Progenitor cell of endocrine pancreas (in vitro differentiated cells): Measurements from ENCODE around the gene GPR15LG. TPM values are rescaled to one million over a fixed set of nuclear protein-coding genes. Genes with fewer than 3 reads are reported as not detected.
"Not testable (repeated sequence)": the region's sequence is repeated elsewhere in the genome, so short reads cannot be mapped to it uniquely, and the experiment has no call there.

ENCODE experiments used
- DNase-seq: peaks from one replicate; pipeline ENCODE4 v3.0.0; 2021; ENCODE audit warnings: low spot score; ENCODE audit not compliant: unreplicated experiment
- H3K27ac Mint-ChIP-seq: 2 replicates; pipeline ENCODE4 v1.8.0; 2021; ENCODE audit warnings: mild to moderate bottlenecking, moderate library complexity, mixed read lengths
- H3K27me3 Mint-ChIP-seq: 2 replicates; pipeline ENCODE4 v1.8.0; 2021; ENCODE audit warnings: mixed read lengths
- H3K36me3 Mint-ChIP-seq: 2 replicates; pipeline ENCODE4 v1.8.0; 2022; ENCODE audit warnings: mixed read lengths; ENCODE audit not compliant: insufficient read depth
- H3K4me1 Mint-ChIP-seq: 2 replicates; pipeline ENCODE4 v1.8.0; 2021; ENCODE audit warnings: low read depth, mixed read lengths
- H3K4me3 Mint-ChIP-seq: 2 replicates; pipeline ENCODE4 v1.8.0; 2021; ENCODE audit warnings: low read depth, mild to moderate bottlenecking, moderate library complexity, mixed read lengths
- H3K9me3 Mint-ChIP-seq: 2 replicates; pipeline ENCODE4 v1.8.0; 2021; ENCODE audit warnings: low read depth, mixed read lengths
- total RNA-seq: library from RNA; stranded (reverse); gene quantifications from 2 replicates; pipeline ENCODE4 v1.2.1, GENCODE V29; 2021
- TF ChIP-seq, protein P1 (sequence below): fragments of 200-600 bp; sonication (generic); IDR thresholded peaks from one replicate; pipeline ENCODE4 v1.5.0; 2021; ENCODE audit warnings: antibody characterized with exemption, mild to moderate bottlenecking; ENCODE audit not compliant: unreplicated experiment

The GPR15LG gene
- total RNA-seq, 1 donor from 2014 or later: not detected

DNA sequence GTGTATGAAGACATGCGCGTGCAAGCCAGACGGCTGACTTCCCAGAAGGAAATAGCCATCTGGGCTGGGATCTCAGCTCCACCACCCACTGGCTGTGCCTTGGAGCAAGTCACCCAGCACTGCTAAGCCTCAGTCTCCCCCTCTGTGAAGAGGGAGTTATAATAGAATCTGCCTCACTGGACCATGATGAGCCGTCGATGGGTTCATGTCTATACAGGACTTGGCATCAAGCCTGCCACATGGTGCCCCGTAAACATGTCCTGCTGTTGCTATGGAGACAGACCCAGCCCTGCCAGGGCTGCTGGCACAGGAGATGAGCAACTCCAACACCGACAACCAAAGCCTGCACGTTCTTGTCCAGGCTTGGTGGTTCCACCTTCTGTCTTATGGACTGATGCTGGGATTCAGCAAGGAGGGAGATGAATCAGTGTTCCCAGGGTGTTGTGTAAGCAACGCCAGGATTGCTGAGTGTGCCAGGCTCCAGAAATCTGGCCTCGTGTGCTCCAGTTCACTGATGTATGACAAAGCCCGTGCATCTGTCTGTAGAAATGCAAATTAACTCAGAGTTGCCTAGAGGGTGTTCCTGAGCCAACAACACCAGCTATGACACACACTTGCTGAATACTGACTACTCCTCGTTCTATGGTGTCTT lies 5.6 kb downstream of the GPR15LG start:
- DNase-seq: no peak
- Mint-ChIP-seq H3K36me3 (no peaks in the 10 kb centered on the region), H3K27me3 (no peaks in the 10 kb centered on the region), H3K9me3 (no peaks in the 10 kb centered on the region), H3K27ac (no peak overlapping the region), H3K4me3 (no peak overlapping the region), H3K4me1 (peaks cover 6% of the 10 kb centered on the region)
- TF ChIP-seq, protein P1, sequence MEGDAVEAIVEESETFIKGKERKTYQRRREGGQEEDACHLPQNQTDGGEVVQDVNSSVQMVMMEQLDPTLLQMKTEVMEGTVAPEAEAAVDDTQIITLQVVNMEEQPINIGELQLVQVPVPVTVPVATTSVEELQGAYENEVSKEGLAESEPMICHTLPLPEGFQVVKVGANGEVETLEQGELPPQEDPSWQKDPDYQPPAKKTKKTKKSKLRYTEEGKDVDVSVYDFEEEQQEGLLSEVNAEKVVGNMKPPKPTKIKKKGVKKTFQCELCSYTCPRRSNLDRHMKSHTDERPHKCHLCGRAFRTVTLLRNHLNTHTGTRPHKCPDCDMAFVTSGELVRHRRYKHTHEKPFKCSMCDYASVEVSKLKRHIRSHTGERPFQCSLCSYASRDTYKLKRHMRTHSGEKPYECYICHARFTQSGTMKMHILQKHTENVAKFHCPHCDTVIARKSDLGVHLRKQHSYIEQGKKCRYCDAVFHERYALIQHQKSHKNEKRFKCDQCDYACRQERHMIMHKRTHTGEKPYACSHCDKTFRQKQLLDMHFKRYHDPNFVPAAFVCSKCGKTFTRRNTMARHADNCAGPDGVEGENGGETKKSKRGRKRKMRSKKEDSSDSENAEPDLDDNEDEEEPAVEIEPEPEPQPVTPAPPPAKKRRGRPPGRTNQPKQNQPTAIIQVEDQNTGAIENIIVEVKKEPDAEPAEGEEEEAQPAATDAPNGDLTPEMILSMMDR: no peak

- DNase-seq, H3K4me1 Mint-ChIP-seq, H3K9me3 Mint-ChIP-seq, H3K27ac Mint-ChIP-seq, H3K36me3 Mint-ChIP-seq, H3K27me3 Mint-ChIP-seq, H3K4me3 Mint-ChIP-seq: not testable (repeated sequence)
Observed at GRCh38 chr10:84180386-84180785, 6.8 kb downstream of the GPR15LG start.

- H3K4me3 Mint-ChIP-seq: no peak overlapping the region
Observed at GRCh38 chr10:84181631-84182030, 8.0 kb downstream of the GPR15LG start.

DNA sequence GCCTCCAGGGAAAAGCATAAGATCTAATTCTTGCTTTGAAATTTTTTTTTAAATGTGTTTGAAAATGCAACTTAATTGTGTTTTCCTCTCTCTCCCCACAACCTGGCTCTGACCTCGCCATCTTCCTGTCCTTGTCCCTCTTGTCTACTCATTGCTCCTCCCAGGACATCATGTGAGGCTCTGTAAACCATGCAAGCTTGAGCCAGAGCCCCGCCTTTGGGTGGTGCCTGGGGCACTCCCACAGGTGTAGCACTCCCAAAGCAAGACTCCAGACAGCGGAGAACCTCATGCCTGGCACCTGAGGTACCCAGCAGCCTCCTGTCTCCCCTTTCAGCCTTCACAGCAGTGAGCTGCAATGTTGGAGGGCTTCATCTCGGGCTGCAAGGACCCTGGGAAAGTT lies 10.9 kb downstream of the GPR15LG start:
- no peak overlapping the region for H3K27ac Mint-ChIP-seq
- H3K4me1 Mint-ChIP-seq: no peaks in the 10 kb centered on the region
- no peak overlapping the region for H3K4me3 Mint-ChIP-seq
- H3K9me3 Mint-ChIP-seq: no peaks in the 10 kb centered on the region
- no peak for DNase-seq
- no peaks in the 10 kb centered on the region for H3K36me3 Mint-ChIP-seq
- TF ChIP-seq, protein P1: no peak
- H3K27me3 Mint-ChIP-seq: peaks cover 12% of the 10 kb centered on the region

More at GRCh38 chr10:84181631-84182030, 8.0 kb downstream of the GPR15LG start:
- TF ChIP-seq, protein P1: no peak
- no peaks in the 10 kb centered on the region for H3K36me3 Mint-ChIP-seq
- H3K27me3 Mint-ChIP-seq: peaks cover 5% of the 10 kb centered on the region
- no peak for DNase-seq
- H3K27ac Mint-ChIP-seq: no peak overlapping the region
- H3K4me1 Mint-ChIP-seq: peaks cover 3% of the 10 kb centered on the region
- no peaks in the 10 kb centered on the region for H3K9me3 Mint-ChIP-seq

DNA sequence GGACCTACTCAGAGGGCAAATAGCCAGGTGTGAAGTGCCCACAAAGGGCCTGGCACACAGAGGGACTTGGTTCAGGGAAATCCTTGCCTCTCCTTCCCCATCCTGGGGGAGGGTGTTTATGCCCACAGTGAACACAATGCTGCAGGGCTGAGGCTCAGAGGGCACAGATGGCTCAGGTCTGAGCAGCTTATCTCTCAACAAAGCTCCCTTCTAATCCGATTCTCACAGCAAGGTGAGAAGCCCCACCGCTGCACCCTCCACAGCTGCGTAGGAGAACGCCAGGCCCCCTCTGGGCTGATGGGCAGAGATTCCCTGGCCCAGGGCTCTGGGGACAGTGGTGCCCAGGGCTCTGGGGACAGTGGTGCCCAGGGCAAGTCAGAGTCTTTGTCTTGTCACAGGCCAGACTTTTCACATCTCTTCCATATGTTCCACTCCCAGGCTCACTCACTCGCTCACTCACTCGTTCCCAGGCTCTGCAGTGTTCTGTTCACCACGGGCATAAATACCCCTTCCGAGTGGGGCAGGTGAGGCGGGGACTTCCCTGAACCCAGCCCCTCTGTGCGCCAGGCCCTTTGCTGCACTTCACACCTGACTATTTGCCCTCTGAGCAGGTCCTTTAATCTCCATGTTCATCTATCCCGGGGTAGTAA lies 12.1 kb downstream of the GPR15LG start:
- Mint-ChIP-seq H3K27me3 (peaks cover 16% of the 10 kb centered on the region), H3K4me3 (no peak overlapping the region), H3K36me3 (no peaks in the 10 kb centered on the region), H3K9me3 (no peaks in the 10 kb centered on the region), H3K27ac (no peak overlapping the region), H3K4me1 (no peaks in the 10 kb centered on the region)
- TF ChIP-seq, protein P1: no peak
- DNase-seq: no peak

- Mint-ChIP-seq H3K27me3 (peaks cover 44% of the 10 kb centered on the region), H3K36me3 (no peaks in the 10 kb centered on the region), H3K9me3 (no peaks in the 10 kb centered on the region), H3K4me1 (no peaks in the 10 kb centered on the region), H3K4me3 (no peak overlapping the region), H3K27ac (no peak overlapping the region)
- no peak for DNase-seq
- TF ChIP-seq, protein P1: no peak
Observed at GRCh38 chr10:84188815-84189214, 15.2 kb downstream of the GPR15LG start.
